H4 (cell line): ENCODE results near the gene KCNQ1OT1. TPM values are rescaled to one million over a fixed set of nuclear protein-coding genes. Genes with fewer than 3 reads are reported as not detected.

Source experiments
- DNase-seq: peaks from one replicate; pipeline ENCODE4 v3.0.0-alpha.2; 2015; ENCODE audit warnings: low spot score
- total RNA-seq: library from RNA; depleted of rRNA; stranded (reverse); fragments of >200 nt; shearing (Covaris generic); gene quantifications from 2 replicates; pipeline ENCODE4 v1.2.3, GENCODE V29; 2014

Gene KCNQ1OT1
- total RNA-seq, 1 experiment from 2014 or later: 0.17 TPM

DNA sequence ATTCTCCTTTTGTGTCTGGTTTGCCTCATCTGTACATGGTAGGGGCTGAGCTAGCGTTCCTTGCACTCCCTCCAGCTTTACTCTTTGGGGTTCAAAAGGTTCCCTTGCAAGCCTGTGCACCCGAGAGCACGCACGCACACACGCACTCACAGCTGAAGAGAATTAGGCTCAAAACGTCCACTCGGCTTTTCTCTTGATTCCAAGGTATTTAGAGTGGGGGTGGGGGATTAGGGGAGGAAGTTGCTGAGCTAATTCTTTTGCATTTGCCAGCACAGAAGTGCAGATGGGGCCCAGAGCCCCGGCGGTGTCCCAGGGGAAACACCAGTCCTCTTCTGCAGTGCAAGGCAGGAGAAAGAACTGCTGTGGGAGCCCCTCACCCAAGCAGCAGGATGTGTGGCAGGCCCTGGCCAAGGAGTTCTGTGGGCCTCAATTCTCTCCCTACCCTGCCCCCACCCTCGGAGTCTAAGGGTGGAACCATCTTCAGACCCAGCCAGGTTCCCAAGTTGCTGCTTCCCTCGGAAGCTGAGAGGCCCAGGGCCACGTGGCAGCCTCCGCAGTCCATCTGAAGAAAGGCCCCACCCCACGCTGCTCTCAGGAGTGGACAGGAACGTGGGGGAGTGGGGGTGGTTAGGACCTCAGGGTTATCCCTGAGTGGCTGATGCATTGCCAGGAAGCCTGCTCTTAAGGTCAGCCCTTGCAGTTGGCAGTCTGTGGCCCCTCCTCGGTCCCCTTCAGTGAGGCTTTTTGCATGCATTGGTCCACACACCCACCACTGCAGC lies 3.8 kb upstream of the KCNQ1OT1 start:
- DNase-seq: no peak

DNA sequence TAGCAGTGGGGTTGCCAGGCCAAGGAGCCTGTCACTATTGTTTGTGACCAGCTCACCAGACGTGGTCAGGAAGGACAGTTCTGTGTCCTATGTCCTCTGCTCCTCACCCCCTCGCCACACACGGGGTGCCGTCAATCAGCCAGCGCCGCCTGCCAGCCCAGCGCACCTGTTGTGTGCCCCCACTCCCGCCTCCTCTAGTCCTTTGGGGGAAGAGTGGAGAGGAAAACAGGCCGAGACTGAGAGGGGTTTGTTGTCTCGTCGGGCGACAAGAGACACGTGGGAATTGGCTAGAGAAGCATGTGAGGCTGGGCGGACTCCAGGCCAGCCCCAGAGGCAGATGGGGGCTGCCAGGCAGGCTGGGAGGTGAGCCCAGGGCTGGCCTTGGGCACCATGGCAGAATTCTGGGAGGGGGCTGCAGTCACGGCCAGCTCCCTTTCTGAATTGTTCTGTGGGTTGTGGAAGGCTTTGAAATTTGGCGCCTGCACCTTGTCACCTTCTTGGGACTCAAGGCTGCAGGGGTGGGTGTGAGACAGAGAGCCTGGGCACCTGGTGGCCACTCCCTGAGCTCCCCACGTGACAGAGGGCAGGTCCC lies 3.1 kb upstream of the KCNQ1OT1 start:
- DNase-seq: no peak

DNA sequence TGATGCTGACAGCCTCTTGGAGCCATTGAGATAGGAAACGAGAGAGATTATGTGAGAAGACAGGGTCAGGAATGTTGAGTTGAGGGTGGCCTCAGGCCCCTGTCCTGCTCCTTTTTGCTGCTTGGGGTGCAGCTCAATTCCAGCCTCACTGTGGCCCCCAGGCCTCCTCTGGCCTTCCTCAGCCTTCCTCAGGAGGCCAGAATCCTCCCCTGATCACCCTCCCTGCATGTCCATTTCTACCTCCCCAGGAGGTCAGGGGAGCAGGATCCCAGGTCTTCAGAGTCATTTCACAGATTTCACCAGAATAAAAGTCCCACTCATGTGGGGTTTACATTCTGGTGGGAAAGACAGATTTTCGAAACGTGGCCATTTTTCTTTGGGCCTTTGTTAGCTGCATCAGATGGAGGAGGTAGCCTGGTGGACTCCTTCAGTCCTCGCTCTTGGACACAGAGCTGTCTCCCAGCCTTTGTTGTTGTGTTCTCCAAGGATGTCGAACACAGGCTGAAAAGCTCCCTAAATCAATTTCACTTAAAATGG lies 2.2 kb upstream of the KCNQ1OT1 start:
- no peak for DNase-seq

DNA sequence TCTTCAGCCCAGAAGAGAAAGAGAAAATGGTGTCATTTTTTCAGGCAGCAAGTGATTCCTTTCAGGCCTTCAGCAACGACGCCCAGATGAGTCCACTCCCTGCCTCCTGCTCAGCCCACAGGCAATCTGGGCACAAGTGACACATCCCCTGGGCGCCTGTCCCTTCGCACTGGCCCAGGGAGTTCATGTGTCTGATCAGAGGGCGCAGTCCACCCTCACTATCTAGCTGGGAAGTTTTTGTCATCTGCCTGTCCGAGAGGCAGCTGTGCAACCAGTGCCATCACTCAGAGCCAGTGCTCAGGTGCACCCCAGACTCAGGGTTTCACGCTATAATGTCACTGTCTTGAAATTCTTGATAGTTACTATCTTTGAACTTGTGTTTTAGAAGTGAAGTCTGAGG lies 1.4 kb upstream of the KCNQ1OT1 start:
- no peak for DNase-seq

DNA sequence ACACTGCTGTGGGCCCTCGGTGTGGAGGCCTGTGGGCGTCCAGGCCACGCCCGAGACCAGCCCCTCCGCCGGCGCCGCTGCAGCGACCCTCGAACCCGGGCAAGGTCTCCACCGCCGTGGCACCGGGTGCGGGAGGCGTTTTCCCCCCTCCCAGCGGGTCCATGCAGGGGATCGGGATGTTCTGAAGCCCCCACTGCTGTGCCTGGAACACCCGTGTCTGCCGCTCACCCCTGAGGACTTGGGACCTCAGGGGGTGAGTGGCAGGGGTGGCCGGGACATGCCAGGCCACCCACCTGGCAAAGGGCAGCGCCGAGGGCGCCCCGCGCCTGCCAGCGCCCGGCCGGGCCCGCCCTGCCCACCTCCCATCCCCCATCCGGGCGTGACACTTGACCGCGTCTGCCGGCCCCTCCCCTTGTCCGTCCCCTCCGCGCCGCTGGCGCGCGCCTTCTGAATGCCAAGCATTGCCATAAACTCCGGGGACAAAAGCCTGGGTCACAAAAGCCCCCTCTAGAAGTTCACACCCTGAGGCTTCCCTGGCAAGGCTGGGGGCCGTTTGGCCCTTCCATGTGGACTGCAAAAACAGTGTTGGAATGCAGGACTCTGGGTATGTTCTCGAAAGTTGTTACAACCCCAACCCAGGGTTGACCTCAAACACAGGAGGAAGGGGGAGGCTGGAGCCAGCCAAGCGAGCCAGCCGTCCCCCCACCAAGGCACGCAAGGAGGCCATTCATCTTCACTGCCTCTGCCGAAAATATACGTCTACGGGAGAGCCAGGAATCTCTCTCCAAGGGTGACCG lies 819 bp upstream of the KCNQ1OT1 start:
- DNase-seq: peak; percentile 37

DNA sequence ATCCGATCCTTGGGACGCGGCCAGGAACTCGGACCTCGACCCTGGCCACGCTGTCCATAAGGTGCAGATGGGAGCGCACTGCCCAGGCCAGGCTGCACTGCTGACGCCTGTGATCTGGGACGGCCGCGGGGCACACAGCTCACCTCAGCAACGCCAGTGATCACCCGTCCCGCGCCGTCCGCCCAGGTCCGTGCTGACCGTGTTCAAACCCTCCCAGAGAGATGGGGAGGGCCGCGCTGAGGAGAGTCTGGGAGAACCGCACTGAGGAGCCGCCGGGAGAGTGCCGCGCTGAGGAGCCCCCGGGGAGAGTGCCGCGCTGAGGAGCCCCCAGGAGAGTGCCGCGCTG lies 636 bp downstream of the KCNQ1OT1 start:
- no peak for DNase-seq

DNA sequence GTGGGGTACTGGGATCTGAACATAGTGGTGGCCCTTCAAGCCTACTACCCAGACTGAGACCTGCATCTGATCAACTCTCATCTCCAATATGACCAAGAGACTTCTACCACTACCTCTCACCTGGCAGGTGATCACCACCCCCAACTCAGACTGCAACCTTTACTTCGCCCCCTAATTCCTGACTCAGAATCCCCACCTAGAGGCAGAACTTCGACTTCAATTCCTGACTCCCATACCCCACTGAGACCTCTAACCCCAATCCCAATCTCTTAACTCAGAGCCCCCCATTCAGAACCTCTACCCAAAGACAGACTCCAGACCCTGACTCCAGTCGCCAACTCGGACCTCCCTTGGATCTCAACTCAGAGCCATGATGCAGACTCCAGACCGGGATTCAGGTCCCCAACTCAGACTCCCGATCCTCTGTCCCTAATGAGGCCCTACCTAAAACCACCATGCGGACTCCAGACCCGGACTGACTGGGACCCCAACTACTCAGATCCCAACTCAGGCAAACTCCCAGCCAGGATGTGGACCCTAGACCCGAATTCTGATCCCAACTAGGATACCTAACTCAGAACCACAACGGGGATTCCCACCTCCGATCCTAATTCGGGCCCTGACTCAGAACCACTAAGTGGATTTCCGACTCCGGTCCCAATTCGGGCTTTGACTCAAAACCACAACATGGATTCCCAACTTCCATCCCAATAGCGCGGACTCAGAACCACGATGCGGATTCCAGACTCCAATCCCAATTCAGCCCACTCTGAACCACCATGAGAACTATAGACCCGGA lies 1.2 kb downstream of the KCNQ1OT1 start:
- no peak for DNase-seq

DNA sequence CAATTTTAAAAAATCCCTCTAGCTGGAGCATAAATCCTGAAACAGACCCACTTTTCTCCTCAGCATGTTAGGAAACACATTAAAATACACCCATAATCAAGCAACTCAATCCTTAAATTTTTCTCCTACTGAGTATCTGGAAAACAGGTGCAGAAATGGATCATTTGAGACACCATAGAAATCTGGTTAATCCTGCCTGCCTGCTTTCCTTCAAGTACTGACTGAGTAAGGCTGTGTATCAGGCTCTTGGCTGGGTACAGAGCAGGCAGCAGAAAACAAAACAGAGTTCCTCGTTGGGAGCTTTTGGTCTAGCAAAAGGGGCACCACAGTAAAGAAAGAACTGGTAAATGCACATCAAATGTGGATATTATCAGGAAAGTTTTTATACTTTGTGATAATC lies 1.9 kb downstream of the KCNQ1OT1 start:
- DNase-seq: no peak

DNA sequence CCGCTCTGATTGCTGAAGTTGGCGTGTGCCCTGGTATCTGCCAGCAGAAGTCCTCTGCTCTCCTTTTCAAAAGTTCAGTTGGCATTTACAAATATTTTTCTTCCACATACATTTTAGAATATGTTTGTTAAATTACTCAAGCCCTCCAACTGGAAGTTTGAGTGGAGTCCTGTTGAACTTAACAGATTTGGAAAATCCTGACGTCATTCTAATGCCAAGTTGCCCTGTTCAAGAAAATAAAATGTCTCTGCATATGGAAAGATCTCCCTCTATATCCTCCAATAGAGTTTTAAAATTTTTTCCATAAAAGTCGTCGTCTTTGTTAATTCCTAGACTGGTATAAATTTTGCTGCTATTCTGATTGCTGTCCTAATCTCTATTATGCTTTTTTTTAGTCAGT lies 3.3 kb downstream of the KCNQ1OT1 start:
- DNase-seq: no peak

DNA sequence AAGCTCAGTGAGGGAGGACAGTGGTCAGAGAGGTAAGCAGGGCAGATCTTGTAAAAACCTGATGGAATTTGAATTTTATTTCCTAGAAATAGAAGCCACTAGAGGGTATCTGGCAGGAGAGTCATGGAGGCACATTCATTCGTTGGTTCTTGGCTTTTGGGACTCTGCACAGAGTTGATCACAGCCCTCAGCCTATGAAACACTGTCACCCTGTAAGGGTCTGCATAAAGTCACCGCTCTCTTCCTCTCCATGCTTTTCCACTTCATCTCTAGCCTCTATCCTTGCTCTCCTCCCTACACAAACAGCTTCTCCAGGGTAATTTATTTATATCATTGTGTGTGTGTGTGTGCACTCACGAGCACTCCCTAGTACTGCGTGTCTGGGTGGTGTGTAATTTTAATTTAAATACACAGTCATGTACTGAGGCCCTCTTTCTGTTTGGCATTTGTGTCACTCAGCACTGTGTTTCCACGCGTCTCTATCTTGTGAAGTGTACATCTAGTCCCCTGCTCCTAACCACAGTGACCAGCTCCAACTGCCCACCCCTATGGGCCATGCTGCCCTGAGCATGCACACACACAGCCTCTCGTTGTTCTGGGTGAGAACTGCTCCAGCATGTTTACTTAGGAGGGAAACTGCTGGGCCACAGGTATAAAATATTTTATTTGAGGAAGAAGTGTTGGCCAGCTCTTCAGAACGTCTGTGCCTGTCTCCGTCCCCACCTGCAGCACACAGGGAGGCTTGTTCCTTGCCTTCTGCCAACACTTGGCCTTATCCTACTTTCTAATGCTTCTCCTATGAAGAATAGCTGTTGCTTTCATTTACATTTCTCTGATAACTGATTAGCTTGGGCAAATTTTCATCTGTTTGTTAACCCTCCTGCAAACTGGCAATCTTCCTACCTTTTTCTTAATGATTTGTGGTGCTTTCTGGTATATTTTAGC lies 4.5 kb downstream of the KCNQ1OT1 start:
- no peak for DNase-seq

DNA sequence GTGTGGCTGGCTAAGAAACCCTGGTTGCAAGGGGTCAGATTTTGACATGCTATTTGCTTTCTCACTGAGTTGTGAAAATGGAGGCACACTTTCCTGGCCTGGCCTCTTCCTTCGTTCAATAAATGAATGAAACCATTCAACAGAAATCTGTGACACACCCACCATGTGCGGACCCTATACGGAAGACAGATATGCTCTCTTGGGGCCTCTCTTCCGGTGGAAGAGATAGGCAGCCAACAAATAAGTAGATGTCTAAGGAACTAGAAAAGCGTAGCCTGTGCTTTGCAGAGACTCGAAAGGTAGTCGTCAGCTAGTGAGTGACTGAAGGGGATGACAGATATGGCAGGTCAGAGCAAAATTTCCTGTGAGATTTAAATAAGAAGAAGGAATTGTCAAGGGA lies 5.3 kb downstream of the KCNQ1OT1 start:
- DNase-seq: no peak

DNA sequence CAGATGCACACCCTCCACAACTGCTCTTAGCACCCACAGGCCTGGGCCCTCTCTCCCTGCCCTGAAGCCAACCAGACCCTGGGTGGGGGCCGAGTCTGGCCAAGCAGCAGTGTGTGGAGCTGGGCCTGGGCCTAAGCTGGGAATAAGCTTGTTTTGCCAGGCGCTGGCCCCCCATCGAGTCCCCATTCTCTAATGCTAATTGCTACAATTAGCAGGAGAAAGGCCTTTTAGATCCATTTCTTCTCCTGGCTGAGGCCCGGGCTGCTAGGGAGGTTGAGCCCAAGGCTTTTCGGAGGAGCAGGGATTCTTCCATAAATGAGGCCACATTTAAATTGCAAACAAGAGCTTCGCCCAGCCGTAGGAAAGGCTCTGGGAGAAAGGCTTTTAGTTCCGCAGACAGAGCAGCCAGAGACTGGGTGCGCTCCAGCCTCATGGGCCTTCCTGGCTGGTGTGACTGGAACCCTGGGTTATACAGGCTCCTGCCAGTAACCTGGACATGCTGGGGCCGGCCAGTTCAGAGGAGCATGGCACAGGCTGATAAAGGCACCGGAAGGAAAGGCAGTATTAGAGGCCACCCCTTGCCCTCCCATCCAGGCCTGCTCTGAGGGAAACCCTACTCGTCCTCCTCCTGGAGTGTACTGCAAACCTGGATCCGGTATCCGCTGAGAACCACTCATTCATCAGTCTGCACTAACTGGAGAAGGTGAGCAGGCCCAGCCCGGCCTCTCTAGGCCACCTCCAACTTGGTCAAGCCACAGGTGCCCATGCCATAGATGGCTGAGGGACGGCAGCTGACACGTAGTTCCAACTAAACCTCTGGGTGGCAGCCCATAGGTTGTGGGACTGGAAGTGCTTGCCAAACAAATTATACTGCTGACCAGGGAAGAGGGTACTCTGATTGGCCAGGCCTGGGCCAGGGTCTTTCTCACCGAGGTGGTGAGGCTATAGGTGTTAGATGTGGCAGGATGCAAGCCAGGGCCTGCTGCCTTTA lies 6.2 kb downstream of the KCNQ1OT1 start:
- DNase-seq: no peak

DNA sequence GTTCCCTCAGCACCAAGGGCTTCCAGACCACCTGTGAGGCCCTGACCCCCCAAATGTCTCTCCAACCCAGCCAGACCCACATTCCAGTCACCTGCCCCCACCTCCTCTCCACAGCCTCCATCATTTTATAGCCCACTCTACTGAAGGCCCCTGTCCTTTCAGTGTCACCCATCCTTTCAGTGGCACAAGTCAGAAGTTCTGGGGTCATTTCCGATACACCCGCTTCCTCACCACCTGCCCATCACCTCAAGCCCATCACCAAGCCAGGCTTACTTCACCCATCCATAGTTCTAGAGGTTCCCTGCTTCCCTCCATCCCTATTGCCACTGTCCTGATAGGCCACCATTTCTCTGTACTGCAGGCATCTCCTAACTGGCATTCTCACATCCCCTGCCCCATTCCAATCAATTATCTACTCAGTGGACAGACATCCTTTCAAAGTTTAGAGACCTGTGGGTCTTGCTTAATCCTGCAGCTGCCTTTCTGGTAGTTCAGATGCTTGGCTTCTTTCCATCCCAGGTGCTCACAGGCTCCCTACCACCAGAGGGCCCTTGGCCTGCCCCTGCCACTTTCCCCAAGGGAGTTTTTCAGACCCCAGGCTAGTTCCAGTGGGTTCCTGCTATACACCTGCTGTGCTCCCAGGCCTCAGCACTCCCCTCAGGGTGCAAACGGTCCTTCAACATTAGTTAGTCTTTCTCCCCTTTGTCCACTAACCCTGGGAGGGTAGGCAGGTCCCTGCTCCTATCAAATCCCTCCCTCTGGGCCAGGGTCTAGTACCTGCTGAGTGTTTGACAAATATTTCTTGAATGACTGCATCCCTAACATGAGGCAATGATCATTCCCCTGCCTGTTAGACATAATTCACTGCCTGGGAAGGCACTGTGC lies 7.6 kb downstream of the KCNQ1OT1 start:
- DNase-seq: no peak

DNA sequence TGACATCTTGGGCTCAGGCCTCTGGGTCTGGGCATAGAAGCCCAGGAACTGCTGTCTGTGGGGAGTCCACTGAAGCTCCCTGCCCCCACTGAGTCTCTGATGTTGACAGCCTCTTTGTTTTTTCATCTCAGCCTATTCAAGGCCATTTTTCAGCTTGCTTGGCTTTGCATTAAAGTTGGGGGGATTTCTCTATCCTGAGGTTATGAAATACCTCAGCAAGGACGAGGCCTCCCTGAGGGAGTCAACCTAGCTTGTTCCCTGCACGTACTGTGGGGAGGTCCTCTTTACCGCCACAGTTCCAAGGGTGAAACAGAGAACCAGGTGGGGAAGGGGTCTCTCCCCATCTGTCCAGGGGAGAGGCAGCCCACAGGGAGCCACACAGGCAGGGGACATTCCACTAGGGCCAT lies 8.4 kb downstream of the KCNQ1OT1 start:
- DNase-seq: no peak

DNA sequence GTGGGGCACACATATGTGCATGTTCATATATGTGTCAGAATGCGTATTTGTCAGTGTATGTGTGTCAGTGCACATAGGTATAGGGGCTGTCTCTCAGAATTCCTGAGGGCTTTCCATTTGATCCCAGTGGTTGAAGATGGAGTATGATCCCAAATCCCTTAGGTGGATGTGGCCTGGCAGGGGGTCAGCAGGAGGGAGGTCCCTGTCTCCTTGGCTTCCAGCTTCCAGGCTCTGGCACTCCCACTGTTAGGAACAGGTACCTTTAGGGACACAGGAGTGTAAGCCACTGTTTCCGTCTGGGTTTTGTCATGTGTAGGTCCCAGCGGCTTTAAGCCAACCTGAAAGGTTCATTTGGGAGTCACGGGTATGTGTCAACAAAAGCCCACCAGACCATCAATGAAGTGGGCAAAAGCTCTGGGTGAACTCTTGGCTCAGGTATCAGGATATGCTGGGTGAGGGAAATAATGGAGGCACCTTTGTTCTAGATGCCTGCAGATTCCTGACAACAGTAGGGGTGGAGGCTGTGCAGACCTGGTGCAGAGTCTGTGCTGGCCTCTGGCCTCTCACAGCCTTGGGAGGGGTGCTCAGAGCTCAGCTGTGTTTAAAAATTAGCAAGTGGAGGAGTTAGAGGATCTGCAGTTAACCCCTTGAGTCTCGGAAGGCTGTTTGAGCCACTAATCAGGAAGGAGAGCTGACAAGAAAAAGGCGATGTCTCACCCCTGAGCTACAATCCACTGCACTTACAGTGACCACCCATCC lies 9.0 kb downstream of the KCNQ1OT1 start:
- DNase-seq: no peak

DNA sequence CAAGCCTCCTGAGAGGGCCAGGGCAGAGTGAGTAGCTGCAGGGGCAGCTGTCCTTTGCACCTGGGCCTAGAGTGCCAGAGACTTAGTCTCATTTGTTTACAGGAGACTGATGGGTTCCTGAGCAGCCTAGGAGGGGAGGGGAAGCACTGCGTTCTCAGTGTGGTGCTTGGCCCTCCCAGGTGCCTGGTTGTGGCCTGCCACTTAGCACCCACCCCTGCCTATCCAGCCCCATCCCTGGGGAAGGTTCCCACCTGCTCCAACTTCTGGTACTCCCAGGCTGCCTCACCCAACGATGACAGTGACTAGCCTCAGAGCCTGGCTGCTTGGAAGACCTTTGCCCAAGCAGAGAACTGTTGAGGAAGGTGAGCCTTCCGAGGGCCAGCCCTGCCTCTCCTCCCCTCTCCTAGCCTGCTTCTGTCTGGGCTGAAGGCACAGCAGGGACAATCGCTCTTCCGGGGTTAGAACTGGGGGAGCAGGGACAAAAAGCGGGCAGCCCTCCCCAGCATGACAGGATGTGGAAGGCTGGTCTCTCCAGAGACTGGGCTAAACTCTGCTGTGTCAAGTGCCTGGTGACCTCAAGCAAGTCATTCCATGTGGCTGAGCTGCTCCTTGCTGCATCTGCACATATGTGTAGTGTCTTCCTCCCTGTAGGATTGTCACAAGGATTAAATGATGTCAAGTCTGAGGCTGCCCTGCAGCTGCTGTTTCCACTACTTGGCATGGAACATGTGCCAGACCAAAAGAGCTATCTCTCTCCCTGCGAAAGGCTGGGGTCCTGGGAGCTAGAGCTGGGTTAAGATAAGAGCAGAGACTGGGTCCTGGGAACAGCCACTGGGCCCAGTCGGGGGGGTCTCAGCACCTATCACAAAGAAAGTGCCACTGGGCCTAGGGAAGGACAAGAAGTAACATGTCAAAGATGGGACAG lies 9.9 kb downstream of the KCNQ1OT1 start:
- DNase-seq: no peak
